ENCODE results near the gene CYTH1. TPM values are rescaled to one million over a fixed set of nuclear protein-coding genes. Genes with fewer than 3 reads are reported as not detected.
"Not testable (repeated sequence)": the region's sequence is repeated elsewhere in the genome, so short reads cannot be mapped to it uniquely, and the experiment has no call there.

The CYTH1 gene
- total RNA-seq, 2 experiments from 2014 or later, result 73.0 to 148 TPM

- Histone ChIP-seq H3K36me3 (ENCODE audit: insufficient read depth, low read length) (peaks cover 56% of the 10 kb centered on the region), H3K9me3 (ENCODE audit: low read length) (no peaks in the 10 kb centered on the region), H3K27ac (ENCODE audit: low read depth, low read length, poor library complexity, severe bottlenecking) (no peak overlapping the region), H3K79me2 (ENCODE audit: insufficient read depth, low read depth, low read length) (no peaks in the 10 kb centered on the region), H3K4me1 (ENCODE audit: insufficient read depth, low read length, poor library complexity, severe bottlenecking) (no peaks in the 10 kb centered on the region), H3K9me2 (ENCODE audit: insufficient read depth, low read length) (no peaks in the 10 kb centered on the region), H4K20me1 (ENCODE audit: insufficient read depth, low read length) (no peaks in the 10 kb centered on the region), H2AFZ (ENCODE audit: low read length) (no peak overlapping the region), H3K4me3 (ENCODE audit: low read depth, low read length, poor library complexity, severe bottlenecking) (no peak overlapping the region), H3K4me2 (ENCODE audit: low read length) (no peak overlapping the region)
- intact Hi-C loops (cut with micrococcal nuclease; ENCODE audit: unreplicated experiment), result no loop called here
- POLR2A ChIA-PET, result no interaction called here
- CTCF ChIA-PET (ENCODE audit: unreplicated experiment), result no interaction called here
- no peak for TF ChIP-seq EZH2phosphoT487 (IDR thresholded peaks at IDR 0.05; ENCODE audit: borderline replicate concordance, low read depth, low read length)
- TF ChIP-seq CTCF (conservative IDR thresholded peaks at IDR 0.05; ENCODE audit: low read length), result no peak
- no peak for DNase-seq (ENCODE audit: low spot score)
- BruUV-seq (replicated peaks), result no TSS peak
Measured at GRCh38 chr17:78672871-78673371, 109.2 kb downstream of the CYTH1 start.

GRCh38 chr17:78672005-78672404, 110.1 kb downstream of the CYTH1 start:
- no TSS peak for BruUV-seq (replicated peaks)
- no peak overlapping the region for H3K27ac ChIP-seq (ENCODE audit: low read depth, low read length, poor library complexity, severe bottlenecking)
- no peaks in the 10 kb centered on the region for H3K4me1 ChIP-seq (ENCODE audit: insufficient read depth, low read length, poor library complexity, severe bottlenecking)
- no peaks in the 10 kb centered on the region for H3K9me2 ChIP-seq (ENCODE audit: insufficient read depth, low read length)
- no peak overlapping the region for H3K4me3 ChIP-seq (ENCODE audit: low read depth, low read length, poor library complexity, severe bottlenecking)
- H4K20me1 ChIP-seq (ENCODE audit: insufficient read depth, low read length), result no peaks in the 10 kb centered on the region
- ChIA-PET CTCF (ENCODE audit: unreplicated experiment) (no interaction called here), POLR2A (no interaction called here)
- H3K36me3 ChIP-seq (ENCODE audit: insufficient read depth, low read length), result peaks cover 47% of the 10 kb centered on the region
- no peak overlapping the region for H3K4me2 ChIP-seq (ENCODE audit: low read length)
- intact Hi-C loops (cut with micrococcal nuclease; ENCODE audit: unreplicated experiment), result no loop called here
- TF ChIP-seq EZH2phosphoT487 (IDR thresholded peaks at IDR 0.05; ENCODE audit: borderline replicate concordance, low read depth, low read length) (no peak), CTCF (conservative IDR thresholded peaks at IDR 0.05; ENCODE audit: low read length) (no peak)
- no peaks in the 10 kb centered on the region for H3K79me2 ChIP-seq (ENCODE audit: insufficient read depth, low read depth, low read length)
- no peaks in the 10 kb centered on the region for H3K9me3 ChIP-seq (ENCODE audit: low read length)
- no peak overlapping the region for H2AFZ ChIP-seq (ENCODE audit: low read length)
- DNase-seq (ENCODE audit: low spot score), result no peak

- intact Hi-C loops (cut with micrococcal nuclease; ENCODE audit: unreplicated experiment); H3K4me1 ChIP-seq (ENCODE audit: insufficient read depth, low read length, poor library complexity, severe bottlenecking); H3K79me2 ChIP-seq (ENCODE audit: insufficient read depth, low read depth, low read length); CTCF ChIA-PET (ENCODE audit: unreplicated experiment); H3K4me3 ChIP-seq (ENCODE audit: low read depth, low read length, poor library complexity, severe bottlenecking); H3K9me3 ChIP-seq (ENCODE audit: low read length); H4K20me1 ChIP-seq (ENCODE audit: insufficient read depth, low read length); DNase-seq (ENCODE audit: low spot score); H2AFZ ChIP-seq (ENCODE audit: low read length); H3K9me2 ChIP-seq (ENCODE audit: insufficient read depth, low read length); BruUV-seq (replicated peaks); POLR2A ChIA-PET; H3K4me2 ChIP-seq (ENCODE audit: low read length); H3K27ac ChIP-seq (ENCODE audit: low read depth, low read length, poor library complexity, severe bottlenecking): not testable (repeated sequence)
- H3K36me3 ChIP-seq (ENCODE audit: insufficient read depth, low read length), result peaks cover 43% of the 10 kb centered on the region
Measured at GRCh38 chr17:78671726-78672001, 110.4 kb downstream of the CYTH1 start.

All from OCI-LY7 (cell line).